ENCODE measurements around the gene SCN1B.
"Not testable (repeated sequence)": the region's sequence is repeated elsewhere in the genome, so short reads cannot be mapped to it uniquely, and the experiment has no call there.

SCN1B gene

GRCh38 chr19:35017507-35017906 lies 12.8 kb upstream of the SCN1B start:
- DNase-seq (ENCODE audit: low read depth in 2 of 2): no peak

GRCh38 chr19:35018379-35018778 lies 11.9 kb upstream of the SCN1B start:
- DNase-seq (ENCODE audit: low read depth in 2 of 2): no peak

- DNase-seq (ENCODE audit: low read depth in 2 of 2): no peak
Observed at GRCh38 chr19:35019144-35019543, 11.1 kb upstream of the SCN1B start.

DNA sequence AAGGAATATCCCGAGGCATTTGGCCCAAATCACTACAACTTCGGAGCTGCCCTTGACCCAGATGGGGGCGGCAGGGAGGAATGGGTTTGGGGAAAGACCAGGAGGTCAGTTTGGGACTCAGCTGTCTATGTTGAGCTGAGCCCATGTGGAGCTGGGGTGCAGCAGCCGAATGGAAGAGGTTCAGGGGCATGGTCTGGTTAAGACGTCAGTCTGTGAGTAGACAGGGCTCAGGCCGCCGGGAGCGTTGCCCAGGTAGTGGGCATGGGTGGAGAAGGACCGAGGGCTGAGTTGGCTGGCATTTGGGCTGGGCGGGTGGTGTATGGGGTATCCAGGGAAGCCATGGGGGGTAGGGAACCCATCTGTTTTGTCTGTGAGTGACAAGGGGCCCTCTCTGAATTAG lies 9.3 kb upstream of the SCN1B start:
- no peak for DNase-seq (ENCODE audit: low read depth in 2 of 2)

DNA sequence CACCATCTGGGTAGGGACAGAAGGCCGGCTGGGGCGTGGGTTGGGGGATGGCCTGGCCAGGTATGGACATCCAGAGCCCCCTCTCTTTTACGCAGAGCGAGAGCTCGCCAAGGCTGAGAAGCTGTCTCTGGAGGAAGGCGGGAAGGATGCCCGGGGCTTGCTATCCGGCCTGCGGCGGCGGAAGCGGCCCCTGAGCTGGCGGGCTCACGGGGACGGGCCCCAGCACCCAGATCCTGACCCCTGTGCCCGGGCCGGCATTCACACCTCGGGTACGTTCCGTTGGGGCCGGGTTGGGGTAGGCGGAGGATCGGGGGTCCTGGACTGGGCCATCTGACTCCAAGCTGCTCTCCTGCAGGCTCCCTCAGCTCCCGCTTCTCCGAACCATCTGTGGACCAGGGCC lies 8.7 kb upstream of the SCN1B start:
- DNase-seq (ENCODE audit: low read depth in 2 of 2): no peak

GRCh38 chr19:35022460-35022859 lies 7.8 kb upstream of the SCN1B start:
- no peak for DNase-seq (ENCODE audit: low read depth in 2 of 2)

DNA sequence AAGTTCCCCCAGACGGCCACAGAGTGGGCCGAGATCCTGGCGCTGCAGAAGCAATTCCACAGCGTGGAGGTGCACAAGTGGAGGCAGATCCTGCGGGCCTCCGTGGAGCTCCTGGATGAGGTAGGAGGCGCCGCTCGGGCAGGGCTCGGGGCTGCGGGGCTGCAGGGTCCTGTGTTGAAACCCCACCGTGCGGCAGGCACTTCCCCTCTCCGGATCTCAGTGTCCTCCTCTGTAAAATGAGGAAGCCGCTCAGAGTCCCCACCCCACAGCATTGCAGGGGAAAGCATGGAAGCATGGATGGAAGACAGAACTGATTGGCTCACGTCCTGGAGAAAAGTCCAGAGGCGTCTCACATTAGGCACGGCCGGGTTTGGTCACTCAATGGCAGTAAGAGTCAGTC lies 6.8 kb upstream of the SCN1B start:
- DNase-seq (ENCODE audit: low read depth in 2 of 2): no peak

GRCh38 chr19:35024095-35024494 lies 6.2 kb upstream of the SCN1B start:
- DNase-seq (ENCODE audit: low read depth in 2 of 2): no peak

DNA sequence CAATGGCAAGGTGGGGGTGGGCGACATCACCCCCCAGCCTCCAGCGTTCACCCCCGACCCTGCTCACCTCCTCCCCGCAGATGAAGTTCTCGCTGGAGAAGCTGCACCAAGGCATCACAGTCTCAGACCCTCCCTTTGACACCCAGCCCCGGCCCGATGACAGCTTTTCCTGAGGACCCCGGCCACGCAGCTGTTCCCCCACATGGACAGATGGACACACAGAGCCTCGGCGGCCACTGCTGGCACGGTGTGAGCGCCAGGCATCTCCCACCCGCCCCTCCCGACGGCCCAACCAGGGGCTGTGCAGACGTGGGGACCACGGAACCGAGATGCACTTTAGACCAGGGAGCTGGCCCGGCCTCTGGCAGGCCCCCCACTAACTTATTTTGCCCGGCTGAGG lies 4.3 kb upstream of the SCN1B start:
- no peak for DNase-seq (ENCODE audit: low read depth in 2 of 2)

- no peak for DNase-seq (ENCODE audit: low read depth in 2 of 2)
Observed at GRCh38 chr19:35026418-35026817, 3.9 kb upstream of the SCN1B start.

GRCh38 chr19:35027009-35027408 lies 3.3 kb upstream of the SCN1B start:
- no peak for DNase-seq (ENCODE audit: low read depth in 2 of 2)

- no peak for DNase-seq (ENCODE audit: low read depth in 2 of 2)
Observed at GRCh38 chr19:35027851-35028599, 2.2 kb upstream of the SCN1B start.

DNA sequence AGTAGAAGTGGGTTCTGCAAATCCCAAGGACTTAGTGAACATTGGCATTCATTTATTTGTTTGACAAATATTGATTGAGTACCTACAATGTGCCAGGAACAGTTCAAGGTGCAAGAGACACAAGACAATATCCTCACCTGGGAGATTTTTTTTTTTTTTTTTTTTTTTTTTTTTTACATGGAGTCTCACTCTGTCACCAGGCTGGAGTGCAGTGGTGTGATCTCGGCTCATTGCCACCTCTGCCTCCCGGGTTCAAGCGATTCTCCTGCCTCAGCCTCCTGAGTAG lies 1.7 kb upstream of the SCN1B start:
- DNase-seq (ENCODE audit: low read depth in 2 of 2): not testable (repeated sequence)

DNA sequence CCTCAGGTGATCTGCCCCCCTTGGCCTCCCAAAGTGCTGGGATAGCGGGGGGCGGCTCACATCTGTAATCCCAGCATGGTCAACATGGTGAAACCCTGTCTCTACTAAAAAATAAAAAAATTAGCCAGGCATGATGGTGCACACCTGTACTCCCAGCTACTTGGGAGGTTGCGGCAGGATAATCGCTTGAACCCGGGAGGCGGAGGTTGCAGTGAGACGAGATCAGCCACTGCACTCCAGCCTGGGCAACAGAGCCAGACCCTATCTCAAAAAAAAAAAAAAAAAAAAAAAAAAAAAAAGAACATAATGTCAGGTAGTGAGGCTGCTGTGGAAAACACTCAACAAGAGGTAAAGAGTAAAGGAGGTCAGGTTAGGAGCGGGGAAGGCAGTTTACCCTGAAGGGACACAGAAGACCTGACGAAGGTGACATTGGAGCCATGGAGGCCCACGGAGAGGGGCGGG lies 964 bp upstream of the SCN1B start:
- not testable (repeated sequence) for DNase-seq (ENCODE audit: low read depth in 2 of 2)

DNA sequence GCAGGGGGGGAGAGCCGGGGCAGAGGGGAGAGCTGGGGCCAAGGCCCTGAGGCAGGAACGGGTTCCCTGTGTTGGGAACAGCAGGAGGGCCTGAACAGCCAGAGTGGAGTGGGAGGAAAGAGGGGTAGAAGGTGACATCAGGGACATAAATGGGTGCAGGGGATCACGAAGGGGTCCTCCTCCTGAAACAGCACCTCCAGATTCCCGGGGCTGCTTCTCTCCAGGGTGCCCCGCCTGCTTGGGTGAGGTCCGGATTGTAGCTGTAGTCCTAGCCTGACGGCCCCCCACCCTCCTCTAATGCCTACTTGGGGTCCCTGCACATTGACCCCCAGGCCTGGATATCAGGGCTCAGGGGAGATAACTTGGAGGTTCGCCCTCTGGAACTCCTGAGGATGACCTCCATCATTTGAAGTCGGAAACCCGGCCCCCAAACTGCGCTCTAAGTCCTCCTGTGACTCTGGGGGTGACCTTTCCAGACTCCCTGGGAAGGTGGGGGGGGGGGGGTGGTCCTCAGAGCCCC lies 473 bp upstream of the SCN1B start:
- no peak for DNase-seq (ENCODE audit: low read depth in 2 of 2)

GRCh38 chr19:35031072-35031881 lies 1.0 kb downstream of the SCN1B start:
- no peak for DNase-seq (ENCODE audit: low read depth in 2 of 2)

DNA sequence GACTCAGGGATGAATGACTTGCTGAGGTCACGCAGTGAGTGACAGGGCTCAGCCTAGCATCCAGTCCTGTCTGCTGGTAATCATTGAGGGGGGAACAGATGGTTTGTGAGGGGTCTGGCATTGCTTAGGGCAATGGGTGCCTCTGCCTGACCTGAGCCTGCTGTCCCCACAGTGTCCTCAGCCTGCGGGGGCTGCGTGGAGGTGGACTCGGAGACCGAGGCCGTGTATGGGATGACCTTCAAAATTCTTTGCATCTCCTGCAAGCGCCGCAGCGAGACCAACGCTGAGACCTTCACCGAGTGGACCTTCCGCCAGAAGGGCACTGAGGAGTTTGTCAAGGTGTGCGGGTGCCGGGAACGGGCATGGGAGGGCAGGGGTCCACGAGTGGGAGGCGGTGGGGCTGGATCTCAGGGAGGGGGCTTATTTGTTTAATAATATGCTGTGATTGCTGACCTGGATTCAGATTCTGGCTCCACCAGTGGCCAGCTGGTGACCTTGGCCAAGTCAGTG lies 2.1 kb downstream of the SCN1B start:
- DNase-seq (ENCODE audit: low read depth in 2 of 2): no peak

DNA sequence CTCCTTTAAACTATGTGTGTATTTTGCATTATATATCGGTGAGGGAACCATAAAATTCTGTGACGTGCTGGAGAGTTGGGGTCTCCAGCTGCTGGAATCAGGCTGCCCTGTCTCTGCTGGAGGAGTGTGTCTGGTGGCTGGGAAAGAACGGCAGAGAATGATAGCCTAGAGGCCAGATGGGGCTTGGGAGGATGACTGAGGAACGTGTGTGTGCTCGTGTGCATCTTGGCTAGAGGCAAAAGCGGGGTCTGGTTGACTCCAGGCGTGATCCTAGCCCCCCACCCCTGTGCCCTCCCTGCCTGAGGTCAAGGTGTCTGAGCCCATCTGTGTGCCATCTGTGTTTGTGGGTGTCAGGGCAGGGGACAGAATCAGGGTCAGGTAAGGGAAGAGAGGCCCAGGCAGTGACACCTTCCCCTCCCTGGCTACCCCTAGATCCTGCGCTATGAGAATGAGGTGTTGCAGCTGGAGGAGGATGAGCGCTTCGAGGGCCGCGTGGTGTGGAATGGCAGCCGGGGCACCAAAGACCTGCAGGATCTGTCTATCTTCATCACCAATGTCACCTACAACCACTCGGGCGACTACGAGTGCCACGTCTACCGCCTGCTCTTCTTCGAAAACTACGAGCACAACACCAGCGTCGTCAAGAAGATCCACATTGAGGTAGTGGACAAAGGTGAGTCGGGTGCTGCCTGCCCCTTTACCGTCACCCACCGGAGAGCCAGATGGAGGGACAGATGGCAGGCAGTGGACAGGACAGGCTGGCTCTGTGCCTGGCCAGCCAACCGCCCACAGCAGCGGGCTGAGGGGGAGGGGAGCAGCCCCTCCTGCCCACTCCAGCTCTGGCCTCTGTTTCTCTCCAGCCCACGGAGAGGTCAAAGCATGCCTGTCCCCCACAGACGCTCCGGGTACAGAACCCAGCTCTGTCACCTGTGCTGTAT lies 3.1 kb downstream of the SCN1B start:
- DNase-seq (ENCODE audit: low read depth in 2 of 2): no peak

DNA sequence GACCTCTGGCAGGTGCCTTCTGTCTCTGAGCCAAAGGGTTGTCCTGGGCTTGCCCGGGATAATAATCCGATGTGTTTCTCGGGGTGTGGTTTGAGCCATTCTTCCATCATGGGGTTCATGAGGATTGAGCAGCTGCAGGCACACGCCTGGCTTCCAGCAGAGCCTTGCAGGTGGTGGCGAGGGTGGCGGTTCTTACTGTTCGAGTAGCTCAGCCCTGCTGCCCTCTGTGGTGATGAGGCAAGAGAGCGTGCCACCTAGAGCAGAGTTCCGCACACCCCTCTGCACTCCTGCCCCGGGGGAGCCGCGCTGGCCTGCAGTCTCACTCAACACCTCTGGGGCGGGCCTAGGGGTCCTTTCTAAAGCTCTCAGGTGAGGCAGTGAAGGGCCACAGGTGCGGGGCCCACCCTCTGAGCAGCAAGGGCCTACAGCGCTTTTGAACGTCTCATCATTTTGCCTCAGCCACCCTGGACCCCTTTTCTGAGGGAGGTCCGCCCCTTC lies 3.8 kb downstream of the SCN1B start:
- no peak for DNase-seq (ENCODE audit: low read depth in 2 of 2)

- DNase-seq (ENCODE audit: low read depth in 2 of 2): no peak
Observed at GRCh38 chr19:35034588-35035382, 4.5 kb downstream of the SCN1B start.
